ENCODE results near the gene MYO16. TPM values are rescaled to one million over a fixed set of nuclear protein-coding genes. Genes with fewer than 3 reads are reported as not detected.
A peak's percentile ranks its signal among the peaks of the same experiment; 100 is the strongest.

MYO16 gene
- total and polyA plus RNA-seq, 12 donors: 0.29 to 5.9 (median 1.4) TPM

GRCh38 chr13:108981407-108981806, 352.0 kb downstream of the MYO16 start:
- H3K27me3 ChIP-seq: peaks cover 0 to 11% (median 0%) of the 10 kb centered on the region in 7 donors
- intact Hi-C loops (cut with DNase I): no loop called here
- no peaks in the 10 kb centered on the region for H3K36me3 ChIP-seq
- DNase-seq (no peak), ATAC-seq (no peak)
- no peak overlapping the region for H3K4me3 ChIP-seq
- peaks cover 0 to 7% (median 0%) of the 10 kb centered on the region in 9 donors for H3K4me1 ChIP-seq
- no peak overlapping the region for H3K27ac ChIP-seq
- no peak for TF ChIP-seq CTCF (IDR thresholded peaks at IDR 0.05)
- WGBS, 2 donors: 79 to 86% methylated on average over 7 of the region's 7 CpGs
- H3K9me3 ChIP-seq: peaks cover 0 to 3% (median 0%) of the 10 kb centered on the region in 11 donors

GRCh38 chr13:108983273-108983672, 353.9 kb downstream of the MYO16 start:
- H3K4me3 ChIP-seq: no peak overlapping the region
- peaks cover 0 to 7% (median 0%) of the 10 kb centered on the region in 9 donors for H3K4me1 ChIP-seq
- DNase-seq: no peak
- intact Hi-C loops (cut with DNase I): no loop called here
- no peak for TF ChIP-seq CTCF (IDR thresholded peaks at IDR 0.05)
- no peaks in the 10 kb centered on the region for H3K36me3 ChIP-seq
- WGBS, 2 donors: 93 to 94% methylated on average over 6 of the region's 6 CpGs
- H3K27ac ChIP-seq: no peak overlapping the region
- H3K27me3 ChIP-seq: peaks cover 0 to 7% (median 0%) of the 10 kb centered on the region in 7 donors
- peaks cover 0 to under 1% (median 0%) of the 10 kb centered on the region in 11 donors for H3K9me3 ChIP-seq
- ATAC-seq: no peak

- intact Hi-C loops (cut with DNase I): no loop called here
- TF ChIP-seq CTCF (IDR thresholded peaks at IDR 0.05): no peak
- ATAC-seq: no peak
These were observed 355.0 kb downstream of the MYO16 start for GRCh38 chr13:108984251-108984920.

GRCh38 chr13:108985166-108985565, 355.8 kb downstream of the MYO16 start:
- 73 to 84% methylated on average over 10 of the region's 10 CpGs for WGBS, 2 donors
- no peak for TF ChIP-seq CTCF (IDR thresholded peaks at IDR 0.05)
- Histone ChIP-seq H3K27me3 (peaks cover 0 to 7% (median 0%) of the 10 kb centered on the region in 7 donors), H3K4me1 (peaks cover 0 to 4% (median 0%) of the 10 kb centered on the region in 9 donors), H3K27ac (no peak overlapping the region), H3K9me3 (no peaks in the 10 kb centered on the region), H3K4me3 (peak overlapping the region in 3 of 10 donors; percentile 9 to 15 (median 11)), H3K36me3 (no peaks in the 10 kb centered on the region)
- no peak for DNase-seq
- intact Hi-C loops (cut with DNase I): no loop called here
- no peak for ATAC-seq

More at GRCh38 chr13:108984251-108984920, 355.0 kb downstream of the MYO16 start:
- Histone ChIP-seq H3K4me1 (peaks cover 0 to 7% (median 0%) of the 10 kb centered on the region in 9 donors), H3K36me3 (no peaks in the 10 kb centered on the region), H3K27ac (no peak overlapping the region), H3K9me3 (no peaks in the 10 kb centered on the region), H3K27me3 (peaks cover 0 to 7% (median 0%) of the 10 kb centered on the region in 7 donors), H3K4me3 (no peak overlapping the region)
- DNase-seq: no peak
- WGBS, 2 donors: 90 to 92% methylated on average over 7 of the region's 7 CpGs
